Neutrophil (primary cell): Measurements from ENCODE around the gene SMAD3.

Experiments used
- H3K27ac ChIP-seq: fragments of 200-600 bp; sonication (generic); 2 replicates; pipeline ENCODE4 v1.5.1; 2016; ENCODE audit warnings: mild to moderate bottlenecking, moderate library complexity
- H3K27me3 ChIP-seq: fragments of 200-600 bp; sonication (generic); 2 replicates; pipeline ENCODE4 v1.6.0; 2016; ENCODE audit warnings: mild to moderate bottlenecking
- H3K36me3 ChIP-seq: fragments of 200-600 bp; sonication (generic); 2 replicates; pipeline ENCODE4 v1.5.1; 2017
- H3K4me1 ChIP-seq, 2 experiments: fragments of 200-600 bp in 1 of 2; sonication (generic) in 1 of 2; 1 replicate in 1 of 2; 2 replicates in 1 of 2; pipeline versions ENCODE4 v1.5.1 to v1.6.1; 2013 to 2016; ENCODE audit warnings: low read depth in 1 of 2, low read length in 1 of 2, mild to moderate bottlenecking in 1 of 2, moderate library complexity in 1 of 2; ENCODE audit not compliant: control insufficient read depth in 1 of 2, insufficient read depth in 1 of 2
- H3K4me3 ChIP-seq, 2 experiments: fragments of 200-600 bp in 1 of 2; sonication (generic) in 1 of 2; 1 replicate in 1 of 2; 2 replicates in 1 of 2; pipeline ENCODE4 v1.5.1; 2013 to 2016; ENCODE audit warnings: low read depth in 1 of 2, low read length in 1 of 2, mild to moderate bottlenecking in 1 of 2, moderate library complexity in 1 of 2
- H3K9me3 ChIP-seq: fragments of 200-600 bp; sonication (generic); 2 replicates; pipeline ENCODE4 v1.5.1; 2016
- CTCF ChIP-seq: fragments of 200-600 bp; sonication (generic); IDR thresholded peaks from 2 replicates; pipeline ENCODE4 v1.5.1; 2016; ENCODE audit warnings: antibody characterized with exemption

SMAD3 gene

DNA sequence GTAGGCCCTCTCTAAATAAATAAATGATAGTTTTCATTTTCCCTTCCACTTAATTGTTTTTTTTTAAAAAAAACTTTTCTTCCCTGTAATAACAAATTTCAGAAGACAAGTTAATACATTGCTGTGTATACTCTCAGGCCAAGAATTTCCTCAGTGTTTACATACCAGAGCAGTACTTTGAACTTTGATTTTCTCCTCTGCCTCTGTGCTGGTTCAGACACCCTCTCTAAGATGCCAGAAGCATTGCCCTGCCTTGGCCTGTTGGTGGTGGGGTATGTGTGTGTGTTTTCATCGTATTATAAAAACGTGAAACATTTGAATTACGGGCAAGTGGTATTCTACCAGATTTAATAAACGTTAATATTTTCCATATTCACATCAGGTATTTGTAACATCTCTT, 70.1 kb downstream of the SMAD3 start:
- H3K4me1 ChIP-seq = peaks cover 14 to 17% of the 10 kb centered on the region in 2 experiments

DNA sequence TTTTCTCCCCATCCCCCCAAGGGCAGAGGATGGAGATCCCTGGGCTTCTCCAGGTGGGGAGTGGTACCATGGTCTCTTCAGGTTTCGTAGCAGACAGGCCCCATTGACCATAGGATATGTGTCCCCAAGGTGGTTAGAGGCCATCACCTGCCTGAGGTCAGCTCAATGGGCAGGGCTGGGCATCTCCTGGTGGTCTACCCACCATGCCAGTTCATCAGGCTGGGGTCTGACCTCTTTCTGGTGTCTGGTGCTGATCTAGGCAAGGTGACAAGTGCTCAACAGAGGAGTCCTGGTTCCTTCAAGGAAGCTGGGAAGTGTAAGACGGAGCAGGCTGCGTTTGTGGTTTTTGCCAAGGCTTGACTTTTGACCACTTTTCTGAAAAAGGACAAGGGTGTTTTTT, 71.4 kb downstream of the SMAD3 start:
- Histone ChIP-seq H3K4me1 (peaks cover 22 to 29% of the 10 kb centered on the region in 2 experiments), H3K27ac (no peak overlapping the region), H3K4me3 (no peak overlapping the region)

More for the DNA sequence above, 70.1 kb downstream of the SMAD3 start:
- H3K27ac ChIP-seq = no peak overlapping the region
- H3K9me3 ChIP-seq = no peaks in the 10 kb centered on the region
- TF ChIP-seq CTCF = no peak
- H3K27me3 ChIP-seq = no peaks in the 10 kb centered on the region
- no peak overlapping the region for H3K4me3 ChIP-seq
- no peaks in the 10 kb centered on the region for H3K36me3 ChIP-seq

GRCh38 chr15:67137319-67137718, 71.9 kb downstream of the SMAD3 start:
- Histone ChIP-seq H3K27me3 (no peaks in the 10 kb centered on the region), H3K27ac (no peak overlapping the region), H3K4me3 (no peak overlapping the region), H3K9me3 (no peaks in the 10 kb centered on the region), H3K4me1 (peaks cover 22 to 29% of the 10 kb centered on the region in 2 experiments), H3K36me3 (no peaks in the 10 kb centered on the region)
- no peak for TF ChIP-seq CTCF

More for the DNA sequence above, 71.4 kb downstream of the SMAD3 start:
- Histone ChIP-seq H3K27me3 (no peaks in the 10 kb centered on the region), H3K36me3 (no peaks in the 10 kb centered on the region), H3K9me3 (no peaks in the 10 kb centered on the region)
- TF ChIP-seq CTCF = no peak

DNA sequence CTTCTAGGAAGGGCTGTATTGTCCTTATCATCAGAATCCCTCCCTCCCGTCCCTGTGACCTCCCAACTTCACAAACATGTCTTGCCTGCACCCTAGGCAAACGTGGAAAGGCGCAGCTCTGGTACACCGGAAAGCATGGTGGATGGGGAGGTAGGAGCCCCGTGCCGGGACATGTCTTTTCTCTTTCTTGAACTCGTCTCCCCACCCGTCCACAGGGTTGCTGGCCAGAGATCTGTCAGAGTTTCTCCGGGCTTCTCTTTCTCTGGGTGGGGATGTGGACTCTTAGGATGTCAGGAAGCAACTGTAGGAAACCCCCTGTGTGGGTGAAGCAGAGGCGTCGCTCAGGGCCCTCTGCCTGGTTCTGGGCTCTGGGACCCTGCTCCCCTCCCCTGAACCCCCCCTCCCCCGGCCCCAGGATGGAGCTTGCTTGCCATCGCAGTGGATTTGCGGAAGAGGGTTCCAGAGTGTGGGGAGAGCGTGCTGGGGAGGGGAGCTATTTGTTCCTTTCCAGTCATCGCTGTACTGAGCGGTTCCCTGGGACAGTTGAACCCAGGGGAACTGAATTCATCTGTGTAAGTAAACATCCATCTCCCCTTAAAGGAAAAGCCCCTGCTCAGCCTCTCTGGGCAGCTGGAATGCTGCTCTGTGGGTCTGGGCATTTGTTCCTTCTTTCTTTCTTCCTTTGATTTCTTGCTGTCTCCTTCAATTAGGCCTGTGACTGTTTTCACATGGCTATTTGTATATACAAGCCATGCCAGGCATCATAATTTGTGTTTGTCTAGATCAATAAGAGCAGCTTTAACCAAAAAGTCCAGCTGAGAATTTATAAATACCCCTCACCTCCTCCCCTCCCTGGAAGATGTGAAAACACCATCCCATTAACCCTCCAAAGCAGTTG, 72.8 kb downstream of the SMAD3 start:
- Histone ChIP-seq H3K4me1 (peaks cover 22 to 29% of the 10 kb centered on the region in 2 experiments), H3K36me3 (no peaks in the 10 kb centered on the region), H3K27ac (no peak overlapping the region), H3K27me3 (no peaks in the 10 kb centered on the region), H3K9me3 (no peaks in the 10 kb centered on the region), H3K4me3 (no peak overlapping the region)
- no peak for TF ChIP-seq CTCF

- H3K4me3 ChIP-seq = no peak overlapping the region
- no peaks in the 10 kb centered on the region for H3K27me3 ChIP-seq
- no peak overlapping the region for H3K27ac ChIP-seq
- no peaks in the 10 kb centered on the region for H3K36me3 ChIP-seq
- H3K4me1 ChIP-seq = peaks cover 15 to 22% of the 10 kb centered on the region in 2 experiments
- no peak for TF ChIP-seq CTCF
- H3K9me3 ChIP-seq = no peaks in the 10 kb centered on the region
These were observed 73.8 kb downstream of the SMAD3 start for GRCh38 chr15:67138891-67139855.
